CD14-positive monocyte (primary cell): ENCODE data around the gene GRIA1. TPM values are rescaled to one million over a fixed set of nuclear protein-coding genes. Genes with fewer than 3 reads are reported as not detected.

Source experiments
- DNase-seq, 3 donors: peaks; one replicate each; pipeline ENCODE4 v3.0.0-alpha.2; 2011 to 2022
- H2AFZ ChIP-seq: 2 replicates; pipeline ENCODE4 v1.6.0; 2012; ENCODE audit warnings: mild to moderate bottlenecking, low read depth, low read length, inconsistent platforms; ENCODE audit not compliant: insufficient read depth, poor library complexity, severe bottlenecking
- H3K27ac ChIP-seq, 2 donors: 1 replicate in 1 of 2; 2 replicates in 1 of 2; pipeline ENCODE4 v1.5.1; 2012 to 2013; ENCODE audit warnings: low read length in 2 of 2, control low read depth in 1 of 2, inconsistent platforms in 1 of 2, low read depth in 1 of 2, mild to moderate bottlenecking in 1 of 2
- H3K27me3 ChIP-seq, 2 donors: one replicate each; pipeline versions ENCODE4 v1.6.0 to v1.6.1; 2011 to 2013; ENCODE audit warnings: low read length in 2 of 2; ENCODE audit not compliant: control insufficient read depth in 2 of 2, insufficient read depth in 2 of 2
- H3K36me3 ChIP-seq, 2 donors: replicated peaks in 1 of 2; 1 replicate in 1 of 2; 2 replicates in 1 of 2; pipeline versions ENCODE4 v1.5.1 to v1.6.1; 2012 to 2013; ENCODE audit warnings: low read length in 2 of 2, control low read depth in 1 of 2, inconsistent platforms in 1 of 2, mild to moderate bottlenecking in 1 of 2; ENCODE audit not compliant: insufficient read depth in 2 of 2, control insufficient read depth in 1 of 2
- H3K4me1 ChIP-seq, 2 donors: 1 replicate in 1 of 2; 2 replicates in 1 of 2; pipeline versions ENCODE4 v1.5.1 to v1.6.1; 2012 to 2013; ENCODE audit warnings: low read length in 2 of 2, control low read depth in 1 of 2, inconsistent platforms in 1 of 2, mild to moderate bottlenecking in 1 of 2, moderate library complexity in 1 of 2; ENCODE audit not compliant: insufficient read depth in 2 of 2, control insufficient read depth in 1 of 2
- H3K4me2 ChIP-seq: replicated peaks from 2 replicates; pipeline ENCODE3; 2012; ENCODE audit warnings: low read length, moderate library complexity, mild to moderate bottlenecking; ENCODE audit not compliant: poor library complexity, severe bottlenecking; ENCODE audit errors: extremely low read depth
- H3K4me3 ChIP-seq, 3 experiments: fragments of 200-600 bp in 1 of 3; sonication (generic) in 1 of 3; replicated peaks in 1 of 3; 1 replicate in 2 of 3; 2 replicates in 1 of 3; pipeline ENCODE4 v1.5.1; 2011 to 2013; ENCODE audit warnings: low read length in 3 of 3, mild to moderate bottlenecking in 3 of 3, control low read depth in 2 of 3, low read depth in 2 of 3, inconsistent platforms in 1 of 3, moderate library complexity in 1 of 3
- H3K79me2 ChIP-seq: 2 replicates; pipeline ENCODE4 v1.6.0; 2012; ENCODE audit warnings: mild to moderate bottlenecking, control low read depth, inconsistent platforms, low read length, moderate library complexity; ENCODE audit not compliant: insufficient read depth
- H3K9ac ChIP-seq: 2 replicates; pipeline ENCODE4 v1.6.0; 2017; ENCODE audit warnings: low read length, mild to moderate bottlenecking; ENCODE audit not compliant: insufficient read depth, poor library complexity, severe bottlenecking
- H3K9me3 ChIP-seq, 2 donors: replicated peaks in 1 of 2; 1 replicate in 1 of 2; 2 replicates in 1 of 2; pipeline versions ENCODE4 v1.5.1 to v1.6.1; 2012 to 2013; ENCODE audit warnings: low read length in 2 of 2, control low read depth in 1 of 2; ENCODE audit not compliant: control insufficient read depth in 1 of 2, insufficient read depth in 1 of 2
- H4K20me1 ChIP-seq: 2 replicates; pipeline ENCODE4 v1.6.0; 2012; ENCODE audit warnings: mild to moderate bottlenecking, low read length, control low read depth, moderate library complexity; ENCODE audit not compliant: insufficient read depth
- H3K27ac Mint-ChIP-seq, 7 donors: one replicate each; pipeline ENCODE4 v1.8.0; 2020; ENCODE audit warnings: mild to moderate bottlenecking in 7 of 7, mixed read lengths in 7 of 7, moderate library complexity in 6 of 7, inconsistent platforms in 2 of 7
- H3K27me3 Mint-ChIP-seq, 3 donors: one replicate each; pipeline ENCODE4 v1.8.0; 2021 to 2022; ENCODE audit warnings: low read depth in 3 of 3, mild to moderate bottlenecking in 3 of 3, mixed read lengths in 3 of 3, moderate library complexity in 3 of 3, inconsistent platforms in 1 of 3
- H3K36me3 Mint-ChIP-seq, 2 donors: one replicate each; pipeline ENCODE4 v1.8.0; 2020; ENCODE audit warnings: mixed read lengths in 2 of 2, inconsistent platforms in 1 of 2, mild to moderate bottlenecking in 1 of 2
- H3K4me1 Mint-ChIP-seq: one replicate; pipeline ENCODE4 v1.8.0; 2020; ENCODE audit warnings: mild to moderate bottlenecking, mixed read lengths
- H3K4me3 Mint-ChIP-seq, 2 donors: one replicate each; pipeline ENCODE4 v1.8.0; 2020; ENCODE audit warnings: mild to moderate bottlenecking in 2 of 2, mixed read lengths in 2 of 2, moderate library complexity in 1 of 2
- H3K9me3 Mint-ChIP-seq, 7 donors: one replicate each; pipeline ENCODE4 v1.8.0; 2020 to 2022; ENCODE audit warnings: mixed read lengths in 7 of 7, mild to moderate bottlenecking in 6 of 7, moderate library complexity in 6 of 7, inconsistent platforms in 2 of 7
- CTCF ChIP-seq: fragments of 200-600 bp; IDR thresholded peaks from one replicate; pipeline ENCODE4 v1.8.0; 2022; ENCODE audit warnings: antibody characterized with exemption, mild to moderate bottlenecking
- WGBS: methylation state at CpG from one replicate; pipeline ENCODE4 v1.1.5; 2013; ENCODE audit warnings: missing lambda C conversion rate; ENCODE audit not compliant: insufficient coverage; 5-methylcytosine and 5-hydroxymethylcytosine counted together
- intact Hi-C, 2 donors: fragments of 100-400 bp; cut with micrococcal nuclease; formaldehyde crosslinking; loops; one replicate each; pipeline versions ENCODE4 v1.15.0 to v1.15.1; 2023
- polyA plus RNA-seq, 3 donors: library from polyadenylated mRNA; depleted of rRNA in 1 of 3; unstranded in 2 of 3; stranded (reverse) in 1 of 3; fragments of 300-500 nt in 2 of 3; fragments of >200 nt in 1 of 3; fragmentation: Illumina TruSeq in 2 of 3; gene quantifications; 1 replicate in 2 of 3; 2 replicates in 1 of 3; pipeline ENCODE4 v1.2.3, GENCODE V29; 2012 to 2021

GRIA1 gene
- polyA plus RNA-seq, 3 donors: not detected

DNA sequence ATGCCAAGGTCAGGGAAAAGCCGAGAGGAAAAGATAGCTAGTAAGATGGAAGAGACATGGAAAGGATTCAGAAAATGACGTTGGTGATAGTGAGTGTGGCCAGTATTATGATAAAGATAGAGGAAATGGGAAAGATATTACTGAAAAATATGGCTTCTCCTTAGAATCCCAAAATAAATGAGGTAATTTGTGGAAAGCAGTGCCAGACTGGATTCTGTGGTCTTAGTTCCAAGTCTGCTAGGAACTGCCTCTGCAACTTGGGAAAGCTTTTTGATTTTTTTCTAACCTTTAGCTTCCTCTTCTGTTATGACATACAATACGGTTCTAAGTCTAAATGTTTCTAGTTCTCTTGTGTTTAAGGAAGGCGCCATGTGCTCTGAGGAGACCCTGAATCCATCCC, 54.2 kb downstream of the GRIA1 start:
- peaks cover 0 to 8% (median 5%) of the 10 kb centered on the region in 7 donors for H3K9me3 Mint-ChIP-seq
- H3K4me1 Mint-ChIP-seq: no peaks in the 10 kb centered on the region
- no peak overlapping the region for H3K27ac ChIP-seq
- no peaks in the 10 kb centered on the region for H3K79me2 ChIP-seq
- no peaks in the 10 kb centered on the region for H3K36me3 Mint-ChIP-seq
- H3K27ac Mint-ChIP-seq: no peak overlapping the region
- TF ChIP-seq CTCF: no peak
- no peak overlapping the region for H3K4me3 ChIP-seq
- H4K20me1 ChIP-seq: no peaks in the 10 kb centered on the region
- no peak for DNase-seq
- H3K4me3 Mint-ChIP-seq: no peak overlapping the region
- no peaks in the 10 kb centered on the region for H3K36me3 ChIP-seq
- no peaks in the 10 kb centered on the region for H3K27me3 ChIP-seq
- H3K4me1 ChIP-seq: no peaks in the 10 kb centered on the region
- no peak overlapping the region for H3K9ac ChIP-seq
- H3K4me2 ChIP-seq: no peak overlapping the region
- no peak overlapping the region for H2AFZ ChIP-seq
- H3K27me3 Mint-ChIP-seq: no peaks in the 10 kb centered on the region
- WGBS: 67% methylated on average over 3 of the region's 4 CpGs
- intact Hi-C loops: no loop called here
- no peaks in the 10 kb centered on the region for H3K9me3 ChIP-seq

GRCh38 chr5:153546566-153546965, 56.1 kb downstream of the GRIA1 start:
- no peaks in the 10 kb centered on the region for H3K36me3 Mint-ChIP-seq
- H3K4me1 Mint-ChIP-seq: no peaks in the 10 kb centered on the region
- no peak overlapping the region for H3K9ac ChIP-seq
- H3K27me3 ChIP-seq: no peaks in the 10 kb centered on the region
- peaks cover 0 to 5% (median 2%) of the 10 kb centered on the region in 7 donors for H3K9me3 Mint-ChIP-seq
- WGBS: 80% methylated on average over 1 of the region's 1 CpG
- TF ChIP-seq CTCF: no peak
- H3K4me1 ChIP-seq: no peaks in the 10 kb centered on the region
- H3K27ac ChIP-seq: no peak overlapping the region
- H3K36me3 ChIP-seq: no peaks in the 10 kb centered on the region
- no peaks in the 10 kb centered on the region for H3K9me3 ChIP-seq
- H3K27ac Mint-ChIP-seq: no peak overlapping the region
- DNase-seq: no peak
- H3K4me3 Mint-ChIP-seq: no peak overlapping the region
- no peak overlapping the region for H3K4me3 ChIP-seq
- no peaks in the 10 kb centered on the region for H3K27me3 Mint-ChIP-seq
- no peaks in the 10 kb centered on the region for H4K20me1 ChIP-seq
- H3K4me2 ChIP-seq: no peak overlapping the region
- intact Hi-C loops: no loop called here
- H3K79me2 ChIP-seq: no peaks in the 10 kb centered on the region
- H2AFZ ChIP-seq: no peak overlapping the region
